CD14-positive monocyte (primary cell): ENCODE measurements around the gene DLGAP1. TPM values are rescaled to one million over a fixed set of nuclear protein-coding genes. Genes with fewer than 3 reads are reported as not detected.

Experiments
- DNase-seq, 3 donors: peaks; one replicate each; pipeline ENCODE4 v3.0.0-alpha.2; 2011 to 2022
- H2AFZ ChIP-seq: 2 replicates; pipeline ENCODE4 v1.6.0; 2012; ENCODE audit warnings: mild to moderate bottlenecking, low read depth, low read length, inconsistent platforms; ENCODE audit not compliant: insufficient read depth, poor library complexity, severe bottlenecking
- H3K27ac ChIP-seq, 2 donors: 1 replicate in 1 of 2; 2 replicates in 1 of 2; pipeline ENCODE4 v1.5.1; 2012 to 2013; ENCODE audit warnings: low read length in 2 of 2, control low read depth in 1 of 2, inconsistent platforms in 1 of 2, low read depth in 1 of 2, mild to moderate bottlenecking in 1 of 2
- H3K27me3 ChIP-seq, 2 donors: one replicate each; pipeline versions ENCODE4 v1.6.0 to v1.6.1; 2011 to 2013; ENCODE audit warnings: low read length in 2 of 2; ENCODE audit not compliant: control insufficient read depth in 2 of 2, insufficient read depth in 2 of 2
- H3K36me3 ChIP-seq, 2 donors: replicated peaks in 1 of 2; 1 replicate in 1 of 2; 2 replicates in 1 of 2; pipeline versions ENCODE4 v1.5.1 to v1.6.1; 2012 to 2013; ENCODE audit warnings: low read length in 2 of 2, control low read depth in 1 of 2, inconsistent platforms in 1 of 2, mild to moderate bottlenecking in 1 of 2; ENCODE audit not compliant: insufficient read depth in 2 of 2, control insufficient read depth in 1 of 2
- H3K4me1 ChIP-seq, 2 donors: 1 replicate in 1 of 2; 2 replicates in 1 of 2; pipeline versions ENCODE4 v1.5.1 to v1.6.1; 2012 to 2013; ENCODE audit warnings: low read length in 2 of 2, control low read depth in 1 of 2, inconsistent platforms in 1 of 2, mild to moderate bottlenecking in 1 of 2, moderate library complexity in 1 of 2; ENCODE audit not compliant: insufficient read depth in 2 of 2, control insufficient read depth in 1 of 2
- H3K4me2 ChIP-seq: replicated peaks from 2 replicates; pipeline ENCODE3; 2012; ENCODE audit warnings: low read length, moderate library complexity, mild to moderate bottlenecking; ENCODE audit not compliant: poor library complexity, severe bottlenecking; ENCODE audit errors: extremely low read depth
- H3K4me3 ChIP-seq, 3 experiments: fragments of 200-600 bp in 1 of 3; sonication (generic) in 1 of 3; replicated peaks in 1 of 3; 1 replicate in 2 of 3; 2 replicates in 1 of 3; pipeline ENCODE4 v1.5.1; 2011 to 2013; ENCODE audit warnings: low read length in 3 of 3, mild to moderate bottlenecking in 3 of 3, control low read depth in 2 of 3, low read depth in 2 of 3, inconsistent platforms in 1 of 3, moderate library complexity in 1 of 3
- H3K79me2 ChIP-seq: 2 replicates; pipeline ENCODE4 v1.6.0; 2012; ENCODE audit warnings: mild to moderate bottlenecking, control low read depth, inconsistent platforms, low read length, moderate library complexity; ENCODE audit not compliant: insufficient read depth
- H3K9ac ChIP-seq: 2 replicates; pipeline ENCODE4 v1.6.0; 2017; ENCODE audit warnings: low read length, mild to moderate bottlenecking; ENCODE audit not compliant: insufficient read depth, poor library complexity, severe bottlenecking
- H3K9me3 ChIP-seq, 2 donors: replicated peaks in 1 of 2; 1 replicate in 1 of 2; 2 replicates in 1 of 2; pipeline versions ENCODE4 v1.5.1 to v1.6.1; 2012 to 2013; ENCODE audit warnings: low read length in 2 of 2, control low read depth in 1 of 2; ENCODE audit not compliant: control insufficient read depth in 1 of 2, insufficient read depth in 1 of 2
- H4K20me1 ChIP-seq: 2 replicates; pipeline ENCODE4 v1.6.0; 2012; ENCODE audit warnings: mild to moderate bottlenecking, low read length, control low read depth, moderate library complexity; ENCODE audit not compliant: insufficient read depth
- H3K27ac Mint-ChIP-seq, 7 donors: one replicate each; pipeline ENCODE4 v1.8.0; 2020; ENCODE audit warnings: mild to moderate bottlenecking in 7 of 7, mixed read lengths in 7 of 7, moderate library complexity in 6 of 7, inconsistent platforms in 2 of 7
- H3K27me3 Mint-ChIP-seq, 3 donors: one replicate each; pipeline ENCODE4 v1.8.0; 2021 to 2022; ENCODE audit warnings: low read depth in 3 of 3, mild to moderate bottlenecking in 3 of 3, mixed read lengths in 3 of 3, moderate library complexity in 3 of 3, inconsistent platforms in 1 of 3
- H3K36me3 Mint-ChIP-seq, 2 donors: one replicate each; pipeline ENCODE4 v1.8.0; 2020; ENCODE audit warnings: mixed read lengths in 2 of 2, inconsistent platforms in 1 of 2, mild to moderate bottlenecking in 1 of 2
- H3K4me1 Mint-ChIP-seq: one replicate; pipeline ENCODE4 v1.8.0; 2020; ENCODE audit warnings: mild to moderate bottlenecking, mixed read lengths
- H3K4me3 Mint-ChIP-seq, 2 donors: one replicate each; pipeline ENCODE4 v1.8.0; 2020; ENCODE audit warnings: mild to moderate bottlenecking in 2 of 2, mixed read lengths in 2 of 2, moderate library complexity in 1 of 2
- H3K9me3 Mint-ChIP-seq, 7 donors: one replicate each; pipeline ENCODE4 v1.8.0; 2020 to 2022; ENCODE audit warnings: mixed read lengths in 7 of 7, mild to moderate bottlenecking in 6 of 7, moderate library complexity in 6 of 7, inconsistent platforms in 2 of 7
- CTCF ChIP-seq: fragments of 200-600 bp; IDR thresholded peaks from one replicate; pipeline ENCODE4 v1.8.0; 2022; ENCODE audit warnings: antibody characterized with exemption, mild to moderate bottlenecking
- WGBS: methylation state at CpG from one replicate; pipeline ENCODE4 v1.1.5; 2013; ENCODE audit warnings: missing lambda C conversion rate; ENCODE audit not compliant: insufficient coverage; 5-methylcytosine and 5-hydroxymethylcytosine counted together
- intact Hi-C, 2 donors: fragments of 100-400 bp; cut with micrococcal nuclease; formaldehyde crosslinking; loops; one replicate each; pipeline versions ENCODE4 v1.15.0 to v1.15.1; 2023
- polyA plus RNA-seq, 3 donors: library from polyadenylated mRNA; depleted of rRNA in 1 of 3; unstranded in 2 of 3; stranded (reverse) in 1 of 3; fragments of 300-500 nt in 2 of 3; fragments of >200 nt in 1 of 3; fragmentation: Illumina TruSeq in 2 of 3; gene quantifications; 1 replicate in 2 of 3; 2 replicates in 1 of 3; pipeline ENCODE4 v1.2.3, GENCODE V29; 2012 to 2021

Gene DLGAP1
- polyA plus RNA-seq, 3 donors = 0.09 to 0.42 TPM; not detected in 1

- Mint-ChIP-seq H3K9me3 (peaks cover 0 to 3% (median 0%) of the 10 kb centered on the region in 7 donors), H3K4me3 (no peak overlapping the region), H3K36me3 (no peaks in the 10 kb centered on the region), H3K27me3 (peaks cover 0 to 6% (median 0%) of the 10 kb centered on the region in 3 donors), H3K27ac (no peak overlapping the region), H3K4me1 (no peaks in the 10 kb centered on the region)
- Histone ChIP-seq H3K36me3 (no peaks in the 10 kb centered on the region), H3K4me1 (no peaks in the 10 kb centered on the region), H2AFZ (no peak overlapping the region), H3K9ac (no peak overlapping the region), H3K27ac (no peak overlapping the region), H3K27me3 (no peaks in the 10 kb centered on the region), H3K9me3 (no peaks in the 10 kb centered on the region), H3K79me2 (no peaks in the 10 kb centered on the region), H3K4me3 (no peak overlapping the region), H4K20me1 (no peaks in the 10 kb centered on the region), H3K4me2 (no peak overlapping the region)
- WGBS = 81% methylated on average over 2 of the region's 3 CpGs
- DNase-seq = no peak
- TF ChIP-seq CTCF = no peak
- intact Hi-C loops = no loop called here
Measured at GRCh38 chr18:3848316-3848715, 606.8 kb downstream of the DLGAP1 start.

GRCh38 chr18:3845161-3845560, 609.9 kb downstream of the DLGAP1 start:
- DNase-seq = no peak
- H3K27ac Mint-ChIP-seq = no peak overlapping the region
- Histone ChIP-seq H3K4me1 (no peaks in the 10 kb centered on the region), H2AFZ (no peak overlapping the region), H3K4me3 (no peak overlapping the region), H3K9me3 (no peaks in the 10 kb centered on the region), H3K27ac (no peak overlapping the region), H3K79me2 (no peaks in the 10 kb centered on the region), H4K20me1 (no peaks in the 10 kb centered on the region), H3K36me3 (no peaks in the 10 kb centered on the region), H3K9ac (no peak overlapping the region), H3K27me3 (no peaks in the 10 kb centered on the region), H3K4me2 (no peak overlapping the region)
- no peaks in the 10 kb centered on the region for H3K4me1 Mint-ChIP-seq
- H3K36me3 Mint-ChIP-seq = no peaks in the 10 kb centered on the region
- WGBS = no CpG with 5 or more reads among the region's 2 CpGs
- H3K27me3 Mint-ChIP-seq = peaks cover 0 to 2% (median under 1%) of the 10 kb centered on the region in 3 donors
- peaks cover 0 to 1% (median 0%) of the 10 kb centered on the region in 7 donors for H3K9me3 Mint-ChIP-seq
- no peak overlapping the region for H3K4me3 Mint-ChIP-seq
- TF ChIP-seq CTCF = no peak
- intact Hi-C loops = no loop called here
